ENCODE data around the gene DMC1. TPM values are rescaled to one million over a fixed set of nuclear protein-coding genes. Genes with fewer than 3 reads are reported as not detected.

DMC1 gene
- total and polyA plus RNA-seq, 2 of the 4 experiments (the other 2 are of a cell fraction) = 0.18 to 0.38 TPM

- ChIA-PET POLR2A (ENCODE audit: unreplicated experiment) (no interaction called here), CTCF (no interaction called here)
- Histone ChIP-seq H2AK5ac (ENCODE audit: low read depth, low read length) (no peak overlapping the region), H3K9ac (ENCODE audit: low read depth, low read length) (no peak overlapping the region), H2BK120ac (ENCODE audit: low read depth, low read length) (no peak overlapping the region), H3K14ac (replicated peaks; ENCODE audit: low read depth, low read length) (no peak overlapping the region), H4K91ac (ENCODE audit: insufficient read depth, low read depth, low read length) (no peak overlapping the region), H3K36me3 (ENCODE audit: control insufficient read depth, insufficient read depth, low read length) (no peaks in the 10 kb centered on the region), H2BK5ac (ENCODE audit: low read depth, low read length, poor library complexity, severe bottlenecking) (no peak overlapping the region), H4K5ac (ENCODE audit: low read depth, low read length) (no peak overlapping the region), H2BK15ac (ENCODE audit: low read depth, low read length) (no peak overlapping the region), H3K9me3 (ENCODE audit: control insufficient read depth, insufficient read depth, low read length) (no peaks in the 10 kb centered on the region), H3K27ac (ENCODE audit: insufficient read depth, low read length) (no peak overlapping the region), H4K20me1 (ENCODE audit: insufficient read depth, low read length) (no peaks in the 10 kb centered on the region), H3K27me3 (ENCODE audit: control insufficient read depth, insufficient read depth, low read length) (peaks cover 10% of the 10 kb centered on the region), H3K18ac (ENCODE audit: low read depth, low read length) (no peak overlapping the region), H3K79me1 (ENCODE audit: low read depth in 1 of 2, low read length in 2 of 2) (no peaks in the 10 kb centered on the region), H2BK20ac (ENCODE audit: low read depth, low read length) (no peak overlapping the region), H3K4me1 (ENCODE audit: control insufficient read depth, insufficient read depth, low read length) (no peaks in the 10 kb centered on the region), H2AK9ac (replicated peaks; ENCODE audit: low read depth, low read length, poor library complexity) (no peak overlapping the region), H3K9me1 (ENCODE audit: insufficient read depth, low read length) (no peaks in the 10 kb centered on the region), H3K56ac (ENCODE audit: extremely low read depth, insufficient read depth, low read length) (no peak overlapping the region), H3K23ac (ENCODE audit: low read depth, low read length) (no peak overlapping the region), H4K8ac (ENCODE audit: low read depth in 2 of 2, low read length in 2 of 2) (no peak overlapping the region), H3K4me3 (ENCODE audit: insufficient read depth, low read depth, low read length) (no peak overlapping the region), H3K4ac (ENCODE audit: low read depth, low read length) (no peak overlapping the region), H2AFZ (replicated peaks; ENCODE audit: low read length, poor library complexity) (no peak overlapping the region), H3K4me2 (ENCODE audit: low read depth, low read length) (no peak overlapping the region)
- dilution Hi-C loops (cut with HindIII; ENCODE audit: low sequenced_read_pairs, unreplicated experiment) (no loop called here), in situ Hi-C loops (cut with MboI; ENCODE audit: low sequenced_read_pairs) (no loop called here), intact Hi-C loops (cut with micrococcal nuclease) (no loop called here)
- TF ChIP-seq CTCF (conservative IDR thresholded peaks at IDR 0.05; ENCODE audit: low read depth, low read length) = no peak
- no peak for TF ChIP-seq POLR2A (IDR thresholded peaks at IDR 0.05; ENCODE audit: low read depth, low read length)
- TF ChIP-seq BHLHE40 (IDR thresholded peaks at IDR 0.05; ENCODE audit: low read depth, low read length) = no peak
- no peak for TF ChIP-seq ELK1 (IDR thresholded peaks at IDR 0.05; ENCODE audit: borderline replicate concordance, low read depth, low read length)
- no peak for TF ChIP-seq RCOR1 (IDR thresholded peaks at IDR 0.05; ENCODE audit: insufficient replicate concordance, low read length)
- TF ChIP-seq CHD1 (IDR thresholded peaks at IDR 0.05; ENCODE audit: low read depth, low read length) = no peak
- TF ChIP-seq USF2 (IDR thresholded peaks at IDR 0.05; ENCODE audit: low read depth, low read length) = no peak
- TF ChIP-seq RAD21 (IDR thresholded peaks at IDR 0.05; ENCODE audit: low read length) = no peak
- TF ChIP-seq MAFK (IDR thresholded peaks at IDR 0.05; ENCODE audit: low read depth, low read length) = no peak
- no peak for TF ChIP-seq CEBPB (IDR thresholded peaks at IDR 0.05; ENCODE audit: low read depth, low read length)
- ATAC-seq (ENCODE audit: low read depth) = no peak
- BruUV-seq (replicated peaks) = no TSS peak
- no peak for DNase-seq
- no CpG with 5 or more reads among the region's 5 CpGs for WGBS, 2 experiments (ENCODE audit: extremely low coverage in 2 of 2, insufficient read length in 1 of 2)
Measured at GRCh38 chr22:38523479-38523878, 46.5 kb downstream of the DMC1 start.
